ENCODE data around the gene ZNF593OS.

Gene ZNF593OS

GRCh38 chr1:26171084-26172072 lies at the start of gene ZNF593OS:
ZNF593OS (minus strand) TSS chr1:26171832; CDS start chr1:26171661, 171 bp downstream.
- no peak for DNase-seq (ENCODE audit: low read depth)

GRCh38 chr1:26221094-26221493 lies 49.5 kb upstream of the ZNF593OS start:
- DNase-seq (ENCODE audit: low read depth), result no peak

- no peak for DNase-seq (ENCODE audit: low read depth)
Measured at GRCh38 chr1:26220199-26220912, 48.7 kb upstream of the ZNF593OS start.

DNA sequence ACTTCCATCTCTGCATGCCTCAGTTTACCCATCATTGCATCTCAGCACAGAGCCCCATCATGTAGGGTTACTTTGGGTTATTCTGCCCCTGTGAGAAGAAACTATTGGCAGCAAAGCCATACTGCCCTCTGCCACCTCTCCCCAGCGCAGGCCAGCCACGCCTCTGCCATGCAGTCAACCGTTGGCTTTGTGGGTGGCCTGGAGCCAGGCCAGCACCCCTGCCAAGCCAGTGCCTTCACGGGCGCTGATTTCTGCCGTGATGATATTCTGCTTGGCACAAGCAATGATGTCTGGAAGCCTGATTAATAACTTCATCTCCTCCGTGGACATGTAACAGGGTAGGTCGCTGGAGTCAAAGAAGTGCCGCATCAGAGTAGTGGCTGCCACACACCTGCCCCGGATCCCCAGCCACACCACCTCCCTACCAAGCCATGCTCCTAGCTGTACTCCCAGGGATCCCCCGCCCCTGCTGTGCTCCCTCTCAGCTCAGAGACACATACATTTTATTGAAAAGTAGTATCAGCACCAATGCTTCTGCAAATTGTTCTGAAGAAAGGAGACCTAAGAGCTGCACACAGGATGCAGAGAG lies 47.4 kb upstream of the ZNF593OS start:
- no peak for DNase-seq (ENCODE audit: low read depth)

DNA sequence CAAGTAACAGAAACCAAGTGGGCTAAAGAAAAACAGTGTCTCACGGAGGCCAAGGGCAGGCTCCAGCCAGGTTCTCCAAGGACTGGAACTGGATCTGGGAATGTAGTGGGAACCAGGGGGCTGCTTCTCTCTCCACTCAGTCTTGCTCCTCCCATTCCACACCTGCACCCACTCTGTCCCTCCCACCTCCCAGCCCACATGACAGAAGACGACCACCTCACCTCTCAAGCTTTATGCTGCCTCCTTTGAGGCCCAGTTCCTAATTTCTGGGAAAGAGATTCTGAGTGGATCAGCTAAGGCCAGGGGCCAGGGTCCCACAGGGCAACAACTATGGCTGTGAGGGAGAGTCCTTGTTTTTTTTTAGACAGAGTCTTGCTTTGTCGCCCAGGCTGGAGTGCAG lies 43.6 kb upstream of the ZNF593OS start:
- DNase-seq (ENCODE audit: low read depth), result no peak

DNA sequence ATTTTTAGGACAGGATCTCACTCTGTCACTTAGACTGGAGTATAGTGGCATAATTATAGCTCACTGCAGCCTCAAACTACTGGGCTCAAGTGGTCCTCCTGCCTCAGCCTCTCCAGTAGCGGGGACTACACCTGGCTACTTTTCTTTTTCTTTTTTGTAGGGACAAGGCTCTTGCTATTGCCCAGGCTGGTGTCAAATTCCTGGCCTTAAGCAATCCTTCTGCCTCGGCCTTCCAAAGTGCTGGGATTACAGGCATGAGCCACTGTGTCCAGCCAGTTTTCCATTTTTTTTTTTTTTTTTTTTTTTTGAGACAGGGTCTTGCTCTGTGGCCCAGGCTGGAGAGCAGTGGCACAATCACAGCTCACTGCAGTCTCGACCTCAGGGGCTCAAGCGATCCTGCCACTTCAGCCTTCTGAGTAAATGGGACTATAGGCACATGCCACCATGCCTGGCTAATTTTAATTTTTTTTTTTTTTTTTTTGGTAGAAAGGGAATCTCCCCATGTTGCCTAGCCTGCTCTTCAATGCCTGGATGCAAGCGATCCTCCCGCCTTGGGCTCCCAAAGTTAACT lies 41.8 kb upstream of the ZNF593OS start:
- no peak for DNase-seq (ENCODE audit: low read depth)

DNA sequence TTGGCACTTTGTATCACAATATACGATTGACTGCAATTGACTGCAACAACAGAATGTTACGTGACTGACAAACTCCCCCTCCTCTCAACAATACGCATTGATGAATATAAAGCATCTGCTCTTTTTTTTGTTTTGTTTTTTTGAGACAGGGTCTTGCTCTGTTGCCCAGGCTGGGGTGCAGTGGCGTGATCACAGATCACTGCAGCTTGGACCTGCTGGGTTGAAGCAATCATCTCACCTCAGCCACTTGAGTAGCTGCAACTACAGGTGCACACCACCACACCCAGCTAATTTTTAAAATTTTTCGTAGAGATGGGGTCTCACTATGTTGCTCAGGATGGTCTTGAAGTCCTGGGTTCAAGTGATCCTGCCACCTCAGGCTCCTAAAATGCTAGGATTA lies 41.1 kb upstream of the ZNF593OS start:
- DNase-seq (ENCODE audit: low read depth), result no peak

DNA sequence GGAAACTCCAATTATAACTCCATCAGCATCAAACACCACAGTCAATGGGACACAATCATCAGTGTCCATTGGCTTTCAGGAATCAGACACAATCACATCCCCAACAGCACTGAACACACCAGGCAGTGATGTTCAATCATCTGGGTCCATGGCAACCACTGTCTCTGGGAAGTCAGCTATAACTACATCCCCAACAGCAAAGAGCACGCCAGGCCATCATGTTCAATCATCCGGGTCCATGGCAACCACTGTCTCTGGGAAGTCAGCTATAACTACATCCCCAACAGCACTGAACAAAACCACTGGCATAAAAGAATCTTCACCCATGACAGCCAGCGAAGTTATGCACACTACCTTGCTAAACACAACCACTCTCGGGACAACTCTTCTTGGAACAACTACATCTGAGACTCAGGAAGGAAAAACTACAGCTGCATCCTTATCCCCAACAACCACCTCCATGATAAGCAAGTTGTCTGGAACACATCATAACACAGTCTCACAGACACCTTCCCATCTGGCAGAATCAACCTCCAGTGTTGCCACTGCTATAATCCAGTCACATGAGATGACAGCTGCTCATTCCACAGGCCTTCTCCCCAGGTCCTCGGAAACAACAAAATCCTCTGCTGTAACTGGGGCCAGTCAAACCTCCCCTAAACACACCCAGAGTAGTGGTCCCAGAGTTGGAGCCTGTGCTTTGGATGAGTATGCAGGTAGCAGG lies 38.7 kb upstream of the ZNF593OS start:
- DNase-seq (ENCODE audit: low read depth), result no peak

- no peak for DNase-seq (ENCODE audit: low read depth)
Measured at GRCh38 chr1:26203642-26204318, 32.1 kb upstream of the ZNF593OS start.

GRCh38 chr1:26200413-26200812 lies 28.8 kb upstream of the ZNF593OS start:
- no peak for DNase-seq (ENCODE audit: low read depth)

- DNase-seq (ENCODE audit: low read depth), result no peak
Measured at GRCh38 chr1:26197813-26198212, 26.2 kb upstream of the ZNF593OS start.

DNA sequence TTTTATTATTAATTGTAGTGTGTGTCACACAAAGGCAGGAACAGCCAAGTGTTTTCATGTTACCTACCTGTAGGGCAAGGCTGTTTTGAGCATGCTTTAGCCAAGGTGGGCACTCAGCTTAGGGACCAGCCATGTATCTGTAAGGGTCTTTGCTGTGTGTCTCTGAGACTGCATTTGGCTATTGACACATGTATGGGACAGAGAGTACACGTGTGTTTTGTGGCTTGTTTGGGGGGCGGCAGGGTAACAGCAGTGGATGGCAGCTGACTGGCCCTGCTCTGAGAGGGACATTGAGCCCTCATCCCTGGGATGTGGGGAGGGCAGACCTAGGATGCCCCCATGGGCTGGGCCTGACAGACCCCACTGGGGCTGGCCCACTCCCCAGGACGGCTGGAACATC lies 25.7 kb upstream of the ZNF593OS start:
- DNase-seq (ENCODE audit: low read depth), result no peak

GRCh38 chr1:26195805-26196204 lies 24.2 kb upstream of the ZNF593OS start:
- DNase-seq (ENCODE audit: low read depth), result no peak

DNA sequence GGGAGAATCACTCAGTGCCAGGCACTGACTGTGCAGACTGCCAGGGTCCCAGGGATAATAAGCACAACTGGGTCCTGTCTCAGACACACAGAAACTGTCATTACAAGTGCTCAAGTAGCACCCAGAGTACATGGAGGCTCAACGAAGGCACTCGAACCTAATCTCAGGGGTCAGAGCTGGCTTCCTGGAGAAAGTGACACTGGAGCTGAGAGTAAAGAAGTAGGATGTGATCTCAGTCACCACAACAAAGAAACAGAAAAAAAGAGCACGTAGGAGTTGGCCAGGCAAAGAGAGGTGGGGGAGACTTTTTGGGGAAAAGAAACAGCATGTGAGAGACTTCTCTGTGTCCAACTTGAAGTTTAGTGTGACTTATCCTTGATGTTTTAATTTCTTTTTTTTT lies 20.1 kb upstream of the ZNF593OS start:
- DNase-seq (ENCODE audit: low read depth), result no peak

DNA sequence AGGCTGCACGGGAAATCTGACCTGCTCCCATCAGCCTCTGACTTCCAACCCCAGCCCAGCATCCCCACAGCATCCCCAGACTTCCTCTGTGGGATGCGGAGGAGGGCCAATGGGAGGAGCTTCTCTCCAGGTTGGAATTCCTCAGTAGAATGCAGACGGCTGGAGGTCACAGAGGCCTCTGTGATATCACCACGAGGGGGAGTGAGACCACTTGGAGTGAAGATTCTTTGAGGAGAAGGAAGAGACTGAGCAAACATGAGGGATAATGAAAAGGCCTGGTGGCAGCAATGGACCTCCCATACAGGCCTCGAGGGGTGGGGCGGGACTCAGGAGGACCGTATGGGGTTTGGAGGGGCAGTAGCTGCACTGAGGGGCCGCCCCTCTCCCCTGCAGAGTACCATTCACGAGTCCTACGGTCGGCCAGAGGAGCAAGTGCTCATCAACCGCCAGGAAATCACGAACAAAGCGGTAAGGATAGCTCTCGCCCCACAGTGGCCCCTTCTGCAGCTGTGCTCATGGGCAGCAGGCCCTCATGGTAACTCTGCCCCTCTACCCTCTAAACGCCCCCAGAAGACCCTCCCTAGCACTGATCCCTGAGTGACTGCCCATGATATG lies 18.8 kb upstream of the ZNF593OS start, which contains the start of gene CATSPER4:
CATSPER4 (plus strand) TSS at position 230 of the 615 bp plus-strand sequence; CDS start at position 256, 26 bp downstream.
- DNase-seq (ENCODE audit: low read depth), result no peak

- DNase-seq (ENCODE audit: low read depth), result no peak
Measured at GRCh38 chr1:26189751-26190275, 18.2 kb upstream of the ZNF593OS start.

DNA sequence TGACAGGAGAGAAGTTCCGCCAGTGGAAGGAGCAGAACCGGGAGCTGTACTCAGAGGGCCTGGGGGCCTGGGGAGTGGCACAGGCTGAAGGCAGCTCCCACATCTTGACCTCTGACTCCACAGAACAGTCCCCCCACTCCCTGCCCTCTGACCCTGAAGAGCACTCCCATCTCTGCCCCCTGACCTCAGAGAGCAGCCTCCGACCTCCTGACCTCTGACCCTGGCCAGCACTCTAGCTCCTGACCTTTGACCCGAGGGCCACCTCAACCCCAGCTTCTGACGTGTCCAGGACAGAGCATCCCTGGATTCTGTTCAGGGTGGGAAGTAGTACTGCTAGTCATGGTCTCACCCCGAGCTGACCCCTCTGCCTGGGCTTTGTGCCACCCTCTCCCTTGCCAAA lies 17.7 kb upstream of the ZNF593OS start:
- DNase-seq (ENCODE audit: low read depth), result no peak

- DNase-seq (ENCODE audit: low read depth), result no peak
Measured at GRCh38 chr1:26188477-26188876, 16.8 kb upstream of the ZNF593OS start.

GRCh38 chr1:26187882-26188281 lies 16.2 kb upstream of the ZNF593OS start:
- no peak for DNase-seq (ENCODE audit: low read depth)

DNA sequence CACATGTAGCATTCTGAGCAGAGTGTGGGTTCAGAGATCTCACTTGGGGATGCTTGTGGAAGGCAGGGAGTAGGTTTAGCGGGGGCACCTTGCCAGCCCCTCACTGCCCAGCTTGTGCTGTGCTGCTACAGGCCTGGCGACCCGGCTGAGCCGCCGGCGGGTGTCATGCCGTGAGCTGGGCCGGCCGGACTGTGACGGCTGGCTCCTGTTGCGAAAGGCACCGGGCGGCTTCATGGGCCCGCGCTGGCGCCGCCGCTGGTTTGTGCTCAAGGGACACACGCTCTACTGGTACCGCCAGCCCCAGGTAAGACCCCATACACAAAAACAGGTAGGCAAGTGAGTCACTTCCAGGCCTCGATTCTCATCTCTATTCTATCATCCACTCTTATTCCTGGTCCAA lies 13.3 kb upstream of the ZNF593OS start:
- DNase-seq (ENCODE audit: low read depth), result no peak
